Adrenal gland (tissue), 12 donors: Measurements from ENCODE around the gene PRSS8. TPM values are rescaled to one million over a fixed set of nuclear protein-coding genes. Genes with fewer than 3 reads are reported as not detected.

Source experiments
- DNase-seq, 7 donors: peaks; one replicate each; pipeline ENCODE4 v3.0.0-alpha.2; 2019 to 2020
- H3K27ac ChIP-seq, 5 donors: fragments of 200-600 bp; sonication (generic) in 4 of 5; 1 replicate in 3 of 5; 2 replicates in 2 of 5; pipeline versions ENCODE4 v1.5.1 to v1.8.0; 2016 to 2020; ENCODE audit warnings: mild to moderate bottlenecking in 1 of 5
- H3K27me3 ChIP-seq: fragments of 200-600 bp; 2 replicates; pipeline ENCODE4 v1.8.0; 2021
- H3K36me3 ChIP-seq, 2 donors: fragments of 200-600 bp; replicated peaks in 1 of 2; 1 replicate in 1 of 2; 2 replicates in 1 of 2; pipeline versions ENCODE4 v1.5.1 to v1.8.0; 2018 to 2022
- H3K4me1 ChIP-seq, 2 donors: fragments of 200-600 bp; replicated peaks in 1 of 2; 1 replicate in 1 of 2; 2 replicates in 1 of 2; pipeline versions ENCODE4 v1.5.1 to v1.8.0; 2018 to 2021
- H3K4me3 ChIP-seq, 4 donors: fragments of 200-600 bp; sonication (generic) in 3 of 4; one replicate each; pipeline ENCODE4 v1.5.1; 2016 to 2018
- H3K9me3 ChIP-seq, 3 donors: fragments of 200-600 bp; sonication (generic) in 1 of 3; replicated peaks in 1 of 3; 1 replicate in 2 of 3; 2 replicates in 1 of 3; pipeline versions ENCODE4 v1.5.1 to v1.8.0; 2016 to 2021
- CTCF ChIP-seq, 6 experiments: fragments of 450-650 bp in 4 of 6; fragments of 200-600 bp in 2 of 6; sonication (generic) in 1 of 6; IDR thresholded peaks; 1 replicate in 5 of 6; 2 replicates in 1 of 6; pipeline versions ENCODE4 v1.5.1 to v1.8.0; 2016 to 2021; ENCODE audit warnings: antibody characterized with exemption in 6 of 6, mild to moderate bottlenecking in 2 of 6, moderate library complexity in 1 of 6
- POLR2A ChIP-seq, 2 donors: fragments of 450-650 bp; IDR thresholded peaks; one replicate each; pipeline ENCODE4 v1.6.1; 2017; ENCODE audit warnings: antibody characterized with exemption in 2 of 2, mild to moderate bottlenecking in 2 of 2, moderate library complexity in 1 of 2
- WGBS, 4 donors: extraction: QIAGEN DNeasy Blood & Tissue Kit in 2 of 4; methylation state at CpG; one replicate each; pipeline versions ENCODE4 v1.1.5 to v1.1.7; 2013 to 2017; 5-methylcytosine and 5-hydroxymethylcytosine counted together
- intact Hi-C, 2 donors: fragments of 100-400 bp; cut with DNase I; formaldehyde crosslinking; loops; one replicate each; pipeline versions ENCODE4 v1.14.1 to v1.15.0; 2022 to 2023
- polyA plus RNA-seq, 3 donors: library from polyadenylated mRNA; stranded (reverse); fragments of 200-250 nt in 2 of 3; fragments of 350-450 nt in 1 of 3; fragmentation: Illumina TruSeq in 1 of 3; extraction: RNeasy Lipid Tissue Mini Kit (QIAGEN cat#74804) in 1 of 3; gene quantifications; one replicate each; pipeline ENCODE4 v1.2.3, GENCODE V29; 2013 to 2014
- total RNA-seq, 9 donors: library from RNA; depleted of rRNA in 4 of 9; stranded (reverse); fragments of >200 nt in 4 of 9; fragments of 120-200 nt in 1 of 9; fragmentation: NEBNext Ultra II Directional in 1 of 9; extraction: Animal tissue kit (Norgen Biotek cat#: 25700) in 1 of 9; gene quantifications; one replicate each; pipeline versions ENCODE4 v1.1.0 to v1.2.4, GENCODE V29; 2013 to 2023
- donor health status: healthy with polysubstance abuse.
- donor health status: Bipolar disorder and iron deficiency.
- donor health status: DM: yes; HTN: yes; CAD: no.
- donor health status: DM: no; HTN: no; CAD: no.
- donor health status: DM: no; HTN: no; CAD: no.
- donor health status: DM: yes; HTN: yes; CAD: no.

PRSS8 gene
- total and polyA plus RNA-seq, 12 donors, result 0.16 to 1.8 (median 0.42) TPM; not detected in 5

- TF ChIP-seq CTCF (IDR thresholded peaks at IDR 0.05), result no peak
- no peak for TF ChIP-seq POLR2A (IDR thresholded peaks at IDR 0.05)
- peaks cover 0 to 14% of the 10 kb centered on the region in 2 donors for H3K36me3 ChIP-seq
- peak in 3 of 7 donors; percentile 43 to 54 (median 53) for DNase-seq
- no peaks in the 10 kb centered on the region for H3K9me3 ChIP-seq
- peaks cover 6 to 10% of the 10 kb centered on the region in 2 donors for H3K4me1 ChIP-seq
- peak overlapping the region; percentile 64 to 93 (median 79) for H3K27ac ChIP-seq
- H3K4me3 ChIP-seq, result peak overlapping the region; percentile 54 to 78 (median 64)
- no peaks in the 10 kb centered on the region for H3K27me3 ChIP-seq
- 0 to 1% (median 0%) methylated on average over 18 to 20 of the region's 20 CpGs for WGBS, 4 donors
- intact Hi-C loops, result no loop called here
Measured at GRCh38 chr16:31094088-31094423, 41.5 kb downstream of the PRSS8 start.

GRCh38 chr16:31093132-31093703 lies 42.3 kb downstream of the PRSS8 start:
- TF ChIP-seq POLR2A (IDR thresholded peaks at IDR 0.05) (no peak), CTCF (IDR thresholded peaks at IDR 0.05) (no peak)
- H3K4me3 ChIP-seq, result no peak overlapping the region
- intact Hi-C loops, result no loop called here

GRCh38 chr16:31092330-31092729 lies 43.2 kb downstream of the PRSS8 start:
- DNase-seq, result no peak
- peaks cover 6 to 10% of the 10 kb centered on the region in 2 donors for H3K4me1 ChIP-seq
- no peak for TF ChIP-seq CTCF (IDR thresholded peaks at IDR 0.05)
- no peak for TF ChIP-seq POLR2A (IDR thresholded peaks at IDR 0.05)
- 90 to 97% (median 96%) methylated on average over 5 of the region's 5 CpGs for WGBS, 4 donors
- H3K27me3 ChIP-seq, result no peaks in the 10 kb centered on the region
- no peaks in the 10 kb centered on the region for H3K9me3 ChIP-seq
- H3K27ac ChIP-seq, result no peak overlapping the region
- H3K36me3 ChIP-seq, result peaks cover 0 to 14% of the 10 kb centered on the region in 2 donors
- no peak overlapping the region for H3K4me3 ChIP-seq
- intact Hi-C loops, result no loop called here

More at GRCh38 chr16:31093132-31093703, 42.3 kb downstream of the PRSS8 start:
- H3K9me3 ChIP-seq, result no peaks in the 10 kb centered on the region
- WGBS, 4 donors, result 49 to 73% (median 55%) methylated on average over 10 to 17 of the region's 17 CpGs
- peaks cover 6 to 10% of the 10 kb centered on the region in 2 donors for H3K4me1 ChIP-seq
- H3K36me3 ChIP-seq, result peaks cover 0 to 14% of the 10 kb centered on the region in 2 donors
- peak in 2 of 7 donors; percentile 24 to 26 for DNase-seq
- no peaks in the 10 kb centered on the region for H3K27me3 ChIP-seq
- peak overlapping the region in 1 of 5 donors; percentile 93 for H3K27ac ChIP-seq

- peaks cover 6 to 10% of the 10 kb centered on the region in 2 donors for H3K4me1 ChIP-seq
- H3K27me3 ChIP-seq, result no peaks in the 10 kb centered on the region
- 67 to 85% (median 76%) methylated on average over 1 to 2 of the region's 2 CpGs for WGBS, 4 donors
- H3K4me3 ChIP-seq, result no peak overlapping the region
- DNase-seq, result no peak
- no peak overlapping the region for H3K27ac ChIP-seq
- TF ChIP-seq POLR2A (IDR thresholded peaks at IDR 0.05) (no peak), CTCF (IDR thresholded peaks at IDR 0.05) (no peak)
- peaks cover 0 to 14% of the 10 kb centered on the region in 2 donors for H3K36me3 ChIP-seq
- intact Hi-C loops, result no loop called here
- H3K9me3 ChIP-seq, result no peaks in the 10 kb centered on the region
Measured at GRCh38 chr16:31090540-31090939, 45.0 kb downstream of the PRSS8 start.
